EH (cell line): ENCODE data around the gene GDI2.
"Not testable (repeated sequence)": the region's sequence is repeated elsewhere in the genome, so short reads cannot be mapped to it uniquely, and the experiment has no call there.

ENCODE experiments used
- DNase-seq: peaks from one replicate; pipeline ENCODE4 v3.0.0-alpha.2; 2015; ENCODE audit warnings: low read depth

Gene GDI2

GRCh38 chr10:5813341-5814109, at the start of gene GDI2:
Gene GDI2, minus strand, starts transcription at chr10:5813434. Its CDS starts 176 bp downstream, at chr10:5813258.
- DNase-seq: peak; percentile 97

DNA sequence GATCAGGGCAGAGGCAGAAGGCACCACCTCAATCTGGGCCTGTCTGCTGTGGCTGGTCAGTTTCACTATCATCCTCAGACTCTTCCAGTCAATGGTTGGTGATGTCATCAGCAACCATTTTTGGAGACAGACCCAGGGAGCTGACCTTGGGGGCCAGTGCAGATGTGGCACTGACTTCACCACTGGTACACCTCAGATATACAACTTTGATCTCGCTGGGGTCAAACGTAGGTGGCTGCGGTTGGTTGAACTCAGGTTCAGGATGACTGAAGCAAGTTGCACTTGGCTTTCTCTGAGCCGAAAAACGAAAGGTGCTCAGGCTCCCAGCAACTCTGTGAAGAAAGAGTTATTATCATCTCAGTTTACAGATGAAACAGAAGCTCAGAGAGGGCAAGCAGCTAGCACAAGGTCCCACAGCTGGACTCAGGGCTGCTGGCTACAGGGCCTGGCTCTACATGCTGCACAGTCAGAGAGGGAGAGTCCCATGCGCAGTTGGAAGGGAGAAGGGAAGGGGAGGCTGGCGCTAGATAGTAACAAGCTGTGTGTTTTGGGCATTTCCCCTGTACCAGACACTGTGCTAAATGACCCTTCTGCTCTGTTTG, 49.2 kb upstream of the GDI2 start:
- DNase-seq: peak; percentile 10

- no peak for DNase-seq
Measured at GRCh38 chr10:5860066-5860465, 46.8 kb upstream of the GDI2 start.

DNA sequence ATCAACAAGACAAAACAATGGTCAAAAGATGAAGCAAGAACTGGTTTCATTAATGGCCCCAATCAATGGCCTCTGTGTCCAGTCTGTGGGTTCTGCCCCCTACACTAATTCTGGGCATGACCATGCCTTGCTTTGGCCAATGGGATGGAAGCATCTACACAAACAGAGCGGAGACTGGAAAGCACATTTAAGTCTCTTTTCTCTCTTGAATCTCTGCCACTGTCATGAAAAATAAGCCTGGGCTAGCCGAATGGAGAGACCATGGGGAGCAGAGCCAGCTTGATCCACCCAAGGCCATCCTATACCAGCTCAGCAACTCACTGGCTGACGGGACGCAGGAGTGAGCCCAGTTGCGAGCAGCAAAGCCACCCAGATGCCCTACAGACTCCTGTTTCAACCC, 45.6 kb upstream of the GDI2 start:
- no peak for DNase-seq

DNA sequence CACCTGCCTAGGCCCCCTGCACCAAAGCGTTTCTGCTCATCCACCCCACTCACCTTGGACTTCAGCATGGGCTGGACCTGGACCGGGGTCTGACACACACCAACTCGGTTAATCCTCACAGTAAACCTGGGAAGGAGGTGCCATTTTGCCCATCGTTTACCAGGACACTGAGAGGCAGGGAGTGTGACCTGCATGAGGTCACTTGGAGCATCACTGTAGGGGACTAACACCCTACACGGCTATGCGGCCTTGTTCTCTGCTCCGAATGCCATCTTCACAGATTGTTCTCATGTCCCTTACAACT, 43.4 kb upstream of the GDI2 start:
- no peak for DNase-seq

DNA sequence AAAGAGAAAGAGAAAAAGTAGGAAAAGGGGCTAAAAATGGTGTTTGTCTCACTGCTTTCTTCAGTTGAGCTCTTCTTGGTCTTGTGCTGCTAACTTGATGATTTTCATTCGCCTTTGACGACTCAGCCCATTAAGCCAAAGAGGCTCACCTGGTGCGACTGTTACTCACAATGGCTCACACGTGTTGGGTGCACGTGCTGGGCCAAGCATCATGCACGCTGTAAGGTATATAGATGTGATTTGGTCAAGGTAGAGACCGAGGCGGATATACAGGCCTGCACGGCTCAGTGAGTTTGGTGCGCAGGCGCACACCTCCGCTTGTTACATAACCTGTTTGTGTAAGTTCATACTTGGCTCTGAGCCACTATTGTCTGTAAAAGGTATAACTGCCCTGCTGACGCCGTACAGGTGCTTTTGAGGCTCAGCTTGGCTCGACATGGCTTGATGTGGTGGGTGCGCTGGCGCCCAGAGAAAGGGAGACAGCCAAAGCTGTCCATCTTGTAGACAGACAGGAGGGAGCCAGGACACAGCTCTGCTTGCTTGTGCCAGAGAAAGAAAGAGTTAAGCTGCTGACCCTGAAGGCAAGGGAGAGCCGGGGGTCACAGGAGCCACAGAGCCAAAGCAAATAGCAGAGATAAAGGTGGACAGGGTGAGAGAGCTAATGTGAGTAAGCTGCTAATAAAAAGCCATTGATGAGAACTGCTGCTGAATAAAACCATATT, 42.9 kb upstream of the GDI2 start:
- DNase-seq: no peak

GRCh38 chr10:5854131-5854475, 40.9 kb upstream of the GDI2 start:
- no peak for DNase-seq

DNA sequence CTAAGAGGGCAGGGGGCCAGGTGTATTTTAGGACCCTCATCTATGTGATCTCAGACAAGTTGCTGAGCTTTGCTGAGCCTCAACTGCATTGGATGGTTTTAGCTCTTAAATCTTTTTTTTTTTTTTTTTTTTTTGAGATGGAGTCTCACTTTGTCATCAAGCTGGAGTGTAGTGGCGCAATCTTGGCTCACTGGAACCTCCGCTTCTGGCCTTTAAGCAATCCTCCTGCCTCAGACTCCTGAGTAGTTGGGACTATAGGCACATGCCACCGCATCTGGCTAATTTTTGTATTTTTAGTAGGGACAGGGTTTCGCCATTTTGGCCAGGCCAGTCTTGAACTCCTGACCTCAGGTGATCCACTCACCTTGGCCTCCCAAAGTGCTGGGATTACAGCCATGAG, 33.4 kb upstream of the GDI2 start:
- not testable (repeated sequence) for DNase-seq

GRCh38 chr10:5844345-5845055, 31.3 kb upstream of the GDI2 start:
- DNase-seq: peak; percentile 87

GRCh38 chr10:5843686-5844344, 30.6 kb upstream of the GDI2 start:
- no peak for DNase-seq

GRCh38 chr10:5841965-5842364, 28.7 kb upstream of the GDI2 start:
- DNase-seq: no peak

- no peak for DNase-seq
Measured at GRCh38 chr10:5840314-5841307, 27.4 kb upstream of the GDI2 start.

DNA sequence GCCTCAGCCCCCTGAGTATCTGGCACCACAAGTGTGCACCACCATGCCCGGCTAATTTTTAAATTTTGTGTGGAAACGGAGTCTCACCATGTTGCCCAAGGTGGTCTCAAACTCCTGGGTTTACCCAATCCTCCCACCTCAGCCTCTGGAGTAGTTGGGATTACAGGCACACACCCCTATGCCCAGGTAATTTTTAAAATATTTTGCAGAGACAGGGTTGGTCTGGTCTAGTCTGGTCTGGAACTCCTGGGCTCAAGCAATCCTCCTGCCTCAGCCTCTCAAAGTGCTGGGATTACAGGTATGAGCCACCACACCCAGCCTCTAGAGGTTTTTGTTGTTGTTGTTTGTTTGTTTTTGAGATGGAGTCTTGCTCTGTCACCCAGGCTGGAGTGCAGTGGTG, 22.9 kb upstream of the GDI2 start:
- not testable (repeated sequence) for DNase-seq

DNA sequence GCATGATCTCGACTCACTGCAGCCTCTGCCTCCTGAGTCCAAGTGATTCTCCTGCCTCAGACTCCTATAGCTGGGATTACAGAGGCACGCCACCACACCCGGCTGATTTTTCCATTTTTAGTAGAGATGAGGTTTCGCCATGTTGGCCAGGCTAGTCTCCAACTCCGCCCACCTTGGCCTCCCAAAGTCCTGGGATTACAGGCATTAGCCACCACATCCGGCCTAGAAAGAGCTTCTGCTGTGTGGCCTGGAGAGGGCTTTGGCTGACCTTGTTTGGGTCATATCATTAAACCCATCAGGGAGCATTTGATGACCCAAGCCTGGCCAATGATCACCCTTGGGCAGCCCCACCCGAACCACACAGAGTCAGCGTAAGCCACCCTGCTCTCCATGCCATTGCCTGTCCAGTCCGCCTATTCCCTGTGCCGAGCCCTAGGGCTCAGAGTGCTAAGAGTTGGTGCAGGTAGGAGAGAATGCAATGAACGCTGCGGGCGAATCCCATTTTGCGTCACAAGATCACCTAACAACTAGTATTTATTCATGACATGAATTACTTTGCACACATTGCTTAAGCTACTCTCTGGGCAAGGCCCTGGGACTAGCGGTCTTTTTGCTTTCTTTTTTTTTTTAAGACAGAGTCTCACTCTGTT, 22.3 kb upstream of the GDI2 start:
- DNase-seq: peak; percentile 11

- DNase-seq: no peak
Measured at GRCh38 chr10:5833814-5834213, 20.6 kb upstream of the GDI2 start.

DNA sequence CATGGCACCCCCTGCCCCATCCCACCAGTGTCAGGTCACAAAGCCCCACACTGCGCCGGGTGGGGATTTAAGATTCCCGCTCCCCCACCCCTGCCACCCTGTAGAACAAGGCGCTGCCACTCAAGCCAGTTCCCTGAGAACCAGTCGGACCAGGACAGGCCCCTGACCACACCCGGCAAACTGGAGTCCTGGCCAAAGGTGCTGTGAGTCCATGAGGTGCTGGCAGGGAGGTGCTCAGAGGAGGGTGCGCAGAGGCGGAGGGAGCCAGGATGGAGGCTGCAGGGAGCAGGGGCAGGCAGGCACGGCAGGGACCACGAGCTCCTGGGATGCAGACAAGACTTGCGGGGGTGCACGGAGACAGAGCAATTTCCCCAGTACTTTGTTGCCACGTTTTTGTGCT, 19.7 kb upstream of the GDI2 start:
- DNase-seq: no peak

- no peak for DNase-seq
Measured at GRCh38 chr10:5831446-5831782, 18.2 kb upstream of the GDI2 start.

GRCh38 chr10:5830629-5831445, 17.6 kb upstream of the GDI2 start:
- DNase-seq: no peak

DNA sequence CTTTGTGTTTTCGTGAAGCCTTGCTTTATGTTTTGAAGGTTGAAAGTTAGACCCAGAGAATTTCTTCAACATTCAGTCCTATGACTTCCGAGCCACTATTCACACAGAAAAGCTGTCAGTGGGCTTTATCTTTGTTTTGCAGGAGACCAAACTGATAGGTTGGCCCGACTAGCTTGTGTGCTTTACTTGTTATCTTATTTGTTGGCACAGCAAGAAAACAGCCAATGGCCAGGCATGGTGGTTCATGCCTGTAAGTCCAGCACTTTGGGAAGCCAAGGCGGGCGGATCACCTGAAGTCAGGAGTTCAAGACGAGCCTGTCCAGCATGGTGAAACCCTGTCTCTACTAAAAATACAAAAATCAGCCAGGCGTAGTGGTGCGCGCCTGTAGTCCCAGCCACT, 16.0 kb upstream of the GDI2 start:
- DNase-seq: no peak

GRCh38 chr10:5828725-5829124, 15.5 kb upstream of the GDI2 start:
- no peak for DNase-seq
